Muscle of arm (tissue), 12 donors: ENCODE measurements around the gene PARD6G. TPM values are rescaled to one million over a fixed set of nuclear protein-coding genes. Genes with fewer than 3 reads are reported as not detected.

ENCODE experiments used
- DNase-seq: peaks from one replicate; pipeline ENCODE4 v3.0.0-alpha.2; 2013
- polyA plus RNA-seq, 12 donors: library from polyadenylated mRNA; unstranded; fragments of 120-200 nt; gene quantifications; one replicate each; pipeline ENCODE4 v1.2.1, GENCODE V29; 2013; ENCODE audit not compliant: insufficient read length in 12 of 12

PARD6G gene
- polyA plus RNA-seq, 12 donors = 4.0 to 15.9 (median 6.5) TPM; not detected in 2

GRCh38 chr18:80191907-80192652 is 55.2 kb downstream of the PARD6G start:
- no peak for DNase-seq

- DNase-seq = no peak
Observed at GRCh38 chr18:80191264-80191663, 56.0 kb downstream of the PARD6G start.

GRCh38 chr18:80190311-80190710 is 57.0 kb downstream of the PARD6G start:
- no peak for DNase-seq

- DNase-seq = no peak
Observed at GRCh38 chr18:80189531-80189865, 57.8 kb downstream of the PARD6G start.

- DNase-seq = no peak
Observed at GRCh38 chr18:80188643-80189530, 58.4 kb downstream of the PARD6G start.

GRCh38 chr18:80187956-80188642 is 59.2 kb downstream of the PARD6G start:
- DNase-seq = no peak

GRCh38 chr18:80185545-80185944 is 61.8 kb downstream of the PARD6G start:
- DNase-seq = no peak

GRCh38 chr18:80184243-80184772 is 63.0 kb downstream of the PARD6G start:
- DNase-seq = no peak

GRCh38 chr18:80183273-80184050 is 63.9 kb downstream of the PARD6G start:
- DNase-seq = no peak

GRCh38 chr18:80182855-80183254 is 64.5 kb downstream of the PARD6G start:
- no peak for DNase-seq

- no peak for DNase-seq
Observed at GRCh38 chr18:80181642-80182461, 65.5 kb downstream of the PARD6G start.

- no peak for DNase-seq
Observed at GRCh38 chr18:80180778-80181564, 66.3 kb downstream of the PARD6G start.

GRCh38 chr18:80179857-80180558 is 67.3 kb downstream of the PARD6G start:
- DNase-seq = no peak

- no peak for DNase-seq
Observed at GRCh38 chr18:80178935-80179818, 68.1 kb downstream of the PARD6G start.

GRCh38 chr18:80177128-80177527 is 70.2 kb downstream of the PARD6G start:
- no peak for DNase-seq

- no peak for DNase-seq
Observed at GRCh38 chr18:80176334-80177073, 70.8 kb downstream of the PARD6G start.
